AG10803 (cell line): Measurements from ENCODE around the gene ZNF48.

Experiments
- DNase-seq: peaks from one replicate; pipeline ENCODE4 v3.0.0; 2010; ENCODE audit warnings: low read depth
- H3K4me3 ChIP-seq: 2 replicates; pipeline ENCODE4 v1.5.1; 2011; ENCODE audit warnings: mild to moderate bottlenecking, low read length, control low read depth
- TF ChIP-seq, protein P1 (sequence below): conservative IDR thresholded peaks from 2 replicates; pipeline ENCODE4 v1.5.1; 2011; ENCODE audit warnings: mild to moderate bottlenecking, low read length, control low read depth, inconsistent platforms

ZNF48 gene

DNA sequence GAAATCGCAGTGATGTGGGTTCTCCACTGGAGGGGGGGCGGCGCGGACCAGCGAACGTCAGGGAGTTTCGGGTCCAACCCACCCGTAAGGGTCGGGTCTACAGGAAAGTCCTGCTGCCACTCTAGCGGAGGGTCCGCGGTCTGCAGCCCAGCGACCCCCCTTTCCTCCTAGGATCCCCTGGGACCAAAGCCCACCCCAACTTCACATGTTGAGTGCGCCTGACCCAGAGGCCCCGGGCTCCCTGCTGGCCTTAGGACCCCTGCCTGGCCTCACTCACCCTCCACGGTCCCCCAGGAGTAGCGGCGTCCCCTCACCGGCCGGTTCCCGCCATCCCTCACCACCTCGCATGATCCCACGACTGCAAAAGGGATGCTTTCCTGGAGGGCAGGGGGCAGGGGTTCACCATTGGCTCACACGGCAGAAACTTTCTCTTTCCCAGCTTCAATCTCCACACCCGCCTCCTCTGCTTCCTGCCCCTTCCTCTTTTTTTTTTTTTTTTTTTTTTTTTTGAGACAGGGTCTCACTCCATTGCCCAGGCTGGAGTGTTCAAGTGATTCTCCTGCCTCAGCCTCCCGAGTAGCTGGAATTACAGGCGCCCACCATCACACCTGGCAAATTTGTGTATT, 15.9 kb upstream of the ZNF48 start:
- TF ChIP-seq, protein P1, sequence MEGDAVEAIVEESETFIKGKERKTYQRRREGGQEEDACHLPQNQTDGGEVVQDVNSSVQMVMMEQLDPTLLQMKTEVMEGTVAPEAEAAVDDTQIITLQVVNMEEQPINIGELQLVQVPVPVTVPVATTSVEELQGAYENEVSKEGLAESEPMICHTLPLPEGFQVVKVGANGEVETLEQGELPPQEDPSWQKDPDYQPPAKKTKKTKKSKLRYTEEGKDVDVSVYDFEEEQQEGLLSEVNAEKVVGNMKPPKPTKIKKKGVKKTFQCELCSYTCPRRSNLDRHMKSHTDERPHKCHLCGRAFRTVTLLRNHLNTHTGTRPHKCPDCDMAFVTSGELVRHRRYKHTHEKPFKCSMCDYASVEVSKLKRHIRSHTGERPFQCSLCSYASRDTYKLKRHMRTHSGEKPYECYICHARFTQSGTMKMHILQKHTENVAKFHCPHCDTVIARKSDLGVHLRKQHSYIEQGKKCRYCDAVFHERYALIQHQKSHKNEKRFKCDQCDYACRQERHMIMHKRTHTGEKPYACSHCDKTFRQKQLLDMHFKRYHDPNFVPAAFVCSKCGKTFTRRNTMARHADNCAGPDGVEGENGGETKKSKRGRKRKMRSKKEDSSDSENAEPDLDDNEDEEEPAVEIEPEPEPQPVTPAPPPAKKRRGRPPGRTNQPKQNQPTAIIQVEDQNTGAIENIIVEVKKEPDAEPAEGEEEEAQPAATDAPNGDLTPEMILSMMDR, result no peak
- no peak for DNase-seq

DNA sequence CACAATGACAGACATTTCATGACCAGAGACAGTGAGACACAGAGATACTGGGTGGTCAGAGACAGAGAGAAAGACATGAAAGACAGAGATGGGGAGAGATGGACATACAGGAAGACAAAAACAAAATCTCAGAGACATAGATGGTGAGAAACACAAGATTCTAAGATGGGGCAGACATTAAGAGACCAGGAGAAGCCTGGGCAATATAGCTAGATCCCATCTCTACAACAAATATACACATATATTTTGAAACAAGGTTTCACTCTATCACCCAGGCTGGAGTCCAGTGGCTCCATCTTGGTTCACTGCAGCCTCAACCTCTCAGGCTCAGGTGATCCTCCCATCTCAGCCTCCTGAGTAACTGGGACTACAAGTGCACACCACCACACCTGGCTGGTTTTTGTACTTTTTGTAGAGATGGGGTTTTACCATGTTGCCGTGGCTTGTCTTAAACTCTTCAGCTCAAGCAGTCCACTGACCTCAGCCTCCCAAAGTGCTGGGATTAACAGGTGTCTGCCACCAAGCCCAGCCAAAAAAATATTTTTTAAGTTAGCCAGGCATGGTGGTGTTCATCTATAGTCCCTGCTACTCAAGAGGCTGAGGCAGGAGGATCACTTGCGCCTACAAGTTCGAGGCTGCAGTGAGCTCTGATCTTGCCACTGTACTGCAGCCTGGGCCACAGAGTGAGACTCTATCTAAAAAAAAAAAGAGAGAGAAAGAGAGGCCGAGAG, 15.0 kb upstream of the ZNF48 start:
- TF ChIP-seq, protein P1, result no peak
- DNase-seq, result no peak
- no peak overlapping the region for H3K4me3 ChIP-seq

More for the DNA sequence above, 15.9 kb upstream of the ZNF48 start:
- H3K4me3 ChIP-seq, result peak overlapping the region; percentile 91

DNA sequence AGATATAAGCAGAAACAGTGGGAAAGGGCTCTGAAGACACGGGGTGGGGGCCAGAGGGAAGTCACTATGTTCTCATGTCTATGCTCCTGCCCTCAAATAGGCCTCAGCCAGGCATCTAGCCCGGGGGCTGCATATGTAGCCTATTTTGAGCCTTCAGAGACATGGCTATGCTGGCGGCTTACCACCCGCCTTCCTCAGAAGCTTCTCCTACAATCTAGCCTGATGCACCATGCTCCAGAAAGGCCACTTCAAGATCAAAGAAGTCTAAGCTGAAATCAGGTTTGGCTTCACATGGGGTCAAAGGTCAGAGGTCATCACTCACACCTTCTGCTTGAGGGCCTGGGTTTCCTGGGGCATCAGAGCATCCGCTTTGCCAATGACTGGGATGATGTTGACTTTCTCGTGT, 14.4 kb upstream of the ZNF48 start:
- no peak overlapping the region for H3K4me3 ChIP-seq
- TF ChIP-seq, protein P1, result no peak
- no peak for DNase-seq

DNA sequence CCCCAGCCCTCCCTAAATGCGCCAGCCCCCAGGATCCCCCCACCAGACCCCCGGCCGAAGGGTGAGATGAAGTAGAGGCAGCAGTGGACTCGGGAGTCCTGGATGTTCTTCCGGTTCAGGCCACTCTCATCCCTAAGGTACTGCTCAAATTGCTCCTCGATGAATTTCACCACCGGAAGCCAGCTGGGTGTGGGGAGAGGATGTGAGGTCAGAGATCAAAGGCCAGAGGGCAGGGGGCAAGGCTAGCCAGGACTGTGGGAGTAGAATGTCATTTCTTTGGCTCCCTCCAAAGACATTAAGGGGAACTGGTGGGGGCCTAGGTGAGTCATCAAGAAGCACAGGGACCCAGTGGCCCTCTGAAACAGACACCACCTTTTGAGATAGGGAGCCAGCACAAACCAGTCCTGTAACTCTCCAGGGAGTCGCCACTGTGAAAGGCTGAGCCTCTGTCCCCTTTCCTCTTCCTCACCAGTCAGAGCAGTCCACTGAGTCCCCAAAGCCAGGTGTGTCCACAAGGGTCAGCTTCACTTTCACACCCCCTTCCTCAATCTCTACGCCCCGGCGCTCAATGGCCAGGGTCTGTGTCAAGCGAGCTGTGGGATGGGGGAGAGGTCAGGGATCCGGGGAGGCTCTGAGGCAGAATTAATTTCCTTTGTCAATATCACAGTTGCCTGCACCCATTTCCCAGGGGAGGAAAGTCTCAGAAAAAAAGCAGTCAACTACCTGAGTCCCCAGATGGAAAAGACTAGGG, 13.8 kb upstream of the ZNF48 start:
- TF ChIP-seq, protein P1, result no peak
- H3K4me3 ChIP-seq, result no peak overlapping the region
- no peak for DNase-seq

DNA sequence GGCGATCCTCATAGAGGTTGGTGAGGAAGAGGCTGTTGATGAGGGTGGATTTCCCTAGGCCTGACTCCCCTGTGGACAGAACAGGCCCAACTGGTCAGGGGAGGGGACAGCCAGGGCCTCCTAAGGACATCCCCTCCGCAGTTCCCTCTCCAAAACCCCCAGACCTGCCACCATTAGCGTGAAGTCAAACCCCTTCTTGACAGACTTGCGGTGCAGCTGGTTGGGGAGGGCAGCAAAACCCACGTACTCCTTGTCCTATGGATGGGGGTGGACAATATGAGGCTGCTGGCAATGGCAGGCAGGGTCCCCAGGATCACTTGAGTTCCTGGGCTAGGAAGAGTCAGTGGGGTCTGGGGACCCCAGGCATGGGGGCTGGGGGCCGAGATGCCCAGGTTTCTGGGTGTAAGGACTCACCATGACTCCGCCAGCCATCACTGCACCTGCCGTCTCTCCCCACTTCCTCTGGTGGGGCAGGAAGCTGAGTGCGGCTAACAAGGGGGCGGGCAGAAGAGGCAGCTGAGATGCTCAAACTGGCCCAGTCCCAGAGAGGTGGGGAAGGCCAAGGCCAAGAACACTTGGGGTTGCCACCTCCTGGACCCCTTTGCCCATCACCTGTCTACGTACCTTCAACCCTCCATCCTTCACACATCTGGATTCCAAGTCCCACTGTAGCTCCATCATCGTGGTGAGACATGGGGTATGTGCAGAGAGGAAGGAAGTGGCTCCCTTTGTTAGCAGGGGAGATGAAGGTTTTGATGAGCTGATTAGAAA, 12.9 kb upstream of the ZNF48 start, which contains the start of gene SEPTIN1:
TSS of gene SEPTIN1 (minus strand) at position 451 of the 771 bp plus-strand sequence. CDS start at position 432, 19 bp downstream.
- H3K4me3 ChIP-seq, result no peak within 1 kb of the TSS
- no peak for DNase-seq
- TF ChIP-seq, protein P1, result no peak

DNA sequence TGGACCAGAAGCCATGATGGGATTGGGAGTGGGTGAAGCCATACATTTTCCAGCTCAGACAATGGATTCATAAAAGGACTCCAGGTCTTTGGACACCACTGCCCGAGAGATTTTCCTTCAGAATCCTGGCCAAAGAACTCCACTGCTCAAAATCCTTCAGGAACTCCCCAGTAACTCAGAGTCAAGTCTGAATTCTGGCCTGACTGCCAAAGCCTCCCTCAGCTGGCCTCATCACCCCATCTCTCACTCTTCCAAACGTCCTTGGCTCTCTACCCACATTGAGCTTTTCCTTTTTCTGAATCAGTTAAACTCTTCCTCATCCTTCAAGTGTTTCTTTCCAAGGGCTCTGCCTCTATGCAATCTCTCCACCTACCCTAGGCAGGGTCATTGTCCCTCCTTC, 11.7 kb upstream of the ZNF48 start:
- TF ChIP-seq, protein P1, result no peak
- H3K4me3 ChIP-seq, result no peak overlapping the region

More for the DNA sequence above, 11.7 kb upstream of the ZNF48 start:
- no peak for DNase-seq
